HepG2 (cell line): Measurements from ENCODE around the gene MLLT10. TPM values are rescaled to one million over a fixed set of nuclear protein-coding genes. Genes with fewer than 3 reads are reported as not detected.
A peak's percentile ranks its signal among the peaks of the same experiment; 100 is the strongest.

ENCODE experiments used
- CBX2 ChIP-seq, 2 experiments: fragments of 200-600 bp in 1 of 2; sonication (generic); formaldehyde crosslinking in 1 of 2; IDR thresholded peaks; 2 replicates each; pipeline versions ENCODE4 v1.7.0 to v1.8.1; 2018 to 2022; ENCODE audit warnings: low read depth in 2 of 2, low read length in 1 of 2, mild to moderate bottlenecking in 1 of 2, missing genetic modification reagents in 1 of 2
- MAFK ChIP-seq, 2 experiments: IDR thresholded peaks in 1 of 2; conservative IDR thresholded peaks in 1 of 2; 2 replicates each; pipeline ENCODE4 v1.6.1; 2011; ENCODE audit warnings: improper control_type of control experiment in 2 of 2, low read length in 2 of 2
- MXD1 ChIP-seq: sonication (generic); formaldehyde crosslinking; IDR thresholded peaks from 2 replicates; pipeline ENCODE4 v1.4.0; 2020; ENCODE audit warnings: mild to moderate bottlenecking, missing genetic modification reagents
- NFE2 ChIP-seq: sonication (generic); formaldehyde crosslinking; IDR thresholded peaks from 2 replicates; pipeline ENCODE4 v1.4.0; 2020; ENCODE audit warnings: missing genetic modification reagents
- NKX3-1 ChIP-seq: sonication (generic); formaldehyde crosslinking; IDR thresholded peaks from 2 replicates; pipeline ENCODE4 v1.5.0; 2020; ENCODE audit warnings: missing genetic modification reagents
- PHF8 ChIP-seq: sonication (generic); formaldehyde crosslinking; IDR thresholded peaks from 2 replicates; pipeline ENCODE4 v1.5.0; 2020; ENCODE audit warnings: missing genetic modification reagents
- RFXANK ChIP-seq: IDR thresholded peaks from 2 replicates; pipeline ENCODE4 v1.6.1; 2016
- SMARCE1 ChIP-seq: fragments of 450-650 bp; IDR thresholded peaks from 2 replicates; pipeline ENCODE4 v1.6.1; 2017; ENCODE audit warnings: borderline replicate concordance
- SOX6 ChIP-seq, 2 experiments: fragments of 450-650 bp in 1 of 2; sonication (generic) in 1 of 2; formaldehyde crosslinking in 1 of 2; IDR thresholded peaks; 2 replicates each; pipeline versions ENCODE4 v1.4.0 to v1.6.1; 2017 to 2020; ENCODE audit warnings: antibody characterized with exemption in 1 of 2, mild to moderate bottlenecking in 1 of 2, missing genetic modification reagents in 1 of 2
- TCF12 ChIP-seq, 2 experiments: fragments of 450-650 bp in 1 of 2; sonication (generic) in 1 of 2; formaldehyde crosslinking in 1 of 2; IDR thresholded peaks; 2 replicates each; pipeline versions ENCODE4 v1.6.1 to v1.8.0; 2017 to 2022; ENCODE audit warnings: antibody characterized with exemption in 1 of 2, mild to moderate bottlenecking in 1 of 2, missing genetic modification reagents in 1 of 2, moderate library complexity in 1 of 2
- WIZ ChIP-seq: sonication (generic); formaldehyde crosslinking; IDR thresholded peaks from 2 replicates; pipeline ENCODE4 v1.5.1; 2020; ENCODE audit warnings: mild to moderate bottlenecking, missing genetic modification reagents
- ZBTB40 ChIP-seq, 2 experiments: fragments of 450-650 bp in 1 of 2; sonication (generic) in 1 of 2; formaldehyde crosslinking in 1 of 2; IDR thresholded peaks; 2 replicates each; pipeline versions ENCODE4 v1.6.1 to v1.8.0; 2016 to 2022; ENCODE audit warnings: antibody characterized with exemption in 1 of 2, mild to moderate bottlenecking in 1 of 2, missing genetic modification reagents in 1 of 2
- ZMYM2 ChIP-seq: sonication (generic); formaldehyde crosslinking; IDR thresholded peaks from 2 replicates; pipeline ENCODE4 v1.8.0; 2022; ENCODE audit warnings: mild to moderate bottlenecking, missing genetic modification reagents
- ZNF124 ChIP-seq: sonication (generic); formaldehyde crosslinking; IDR thresholded peaks from 2 replicates; pipeline ENCODE4 v1.4.0; 2020; ENCODE audit warnings: missing genetic modification reagents
- ZNF282 ChIP-seq: fragments of 450-650 bp; IDR thresholded peaks from 2 replicates; pipeline ENCODE4 v1.6.1; 2018; ENCODE audit not compliant: partially characterized antibody
- ZNF326 ChIP-seq: sonication (generic); formaldehyde crosslinking; IDR thresholded peaks from 2 replicates; pipeline ENCODE4 v1.4.0; 2020; ENCODE audit warnings: missing genetic modification reagents, borderline replicate concordance
- ZNF431 ChIP-seq: sonication (generic); formaldehyde crosslinking; IDR thresholded peaks from 2 replicates; pipeline ENCODE4 v1.9.0; 2022; ENCODE audit warnings: missing genetic modification reagents, low read depth, mild to moderate bottlenecking, borderline replicate concordance
- ZNF605 ChIP-seq: sonication (generic); formaldehyde crosslinking; IDR thresholded peaks from 2 replicates; pipeline ENCODE4 v1.8.0; 2022; ENCODE audit warnings: mild to moderate bottlenecking, missing genetic modification reagents
- ZSCAN9 ChIP-seq: IDR thresholded peaks from 2 replicates; pipeline ENCODE4 v1.6.1; 2016; ENCODE audit warnings: borderline replicate concordance
- polyA plus RNA-seq, 8 experiments: library from polyadenylated mRNA; depleted of rRNA in 3 of 8; stranded (reverse) in 7 of 8; unstranded in 1 of 8; fragments of >200 nt; fragmentation: Illumina TruSeq in 4 of 8; extraction: Trizol in 4 of 8; gene quantifications; 2 replicates each; pipeline versions ENCODE4 v1.2.1 to v1.2.3, GENCODE V29; 2011 to 2016; ENCODE audit warnings: low read depth in 4 of 8, missing spikeins in 1 of 8, mixed read lengths in 1 of 8; ENCODE audit not compliant: insufficient read depth in 1 of 8
- total RNA-seq, 5 experiments: library from RNA; depleted of rRNA; stranded (reverse); fragments of >200 nt; fragmentation: Illumina TruSeq; extraction: Trizol; gene quantifications; 2 replicates each; pipeline ENCODE4 v1.2.3, GENCODE V29; 2016; ENCODE audit warnings: low read depth in 1 of 5

MLLT10 gene
- total and polyA plus RNA-seq, 2 of the 13 experiments (the other 11 are each of a cell fraction or from before 2014, with no cell fraction given), result 51.3 to 84.1 TPM

GRCh38 chr10:21495752-21496342 lies 38.2 kb upstream of the MLLT10 start (continued):
- no peak for TF ChIP-seq NFE2
- TF ChIP-seq ZNF605 (CRISPR knock-in tag), result no peak
- TF ChIP-seq ZNF431, result peak; percentile 94; the same call in 1 of the 2 replicates
- TF ChIP-seq ZNF326 (CRISPR knock-in tag), result no peak
- TF ChIP-seq PHF8 (CRISPR knock-in tag), result peak; percentile 68
- TF ChIP-seq MXD1, result peak; percentile 15; the same call in 1 of the 2 replicates
- TF ChIP-seq SOX6 (IDR thresholded peaks at IDR 0.05), result no peak
- TF ChIP-seq SOX6 (CRISPR knock-in tag; IDR thresholded peaks at IDR 0.05), result peak; percentile 86
- TF ChIP-seq ZMYM2, result no peak
- no peak for TF ChIP-seq CBX2 (IDR thresholded peaks at IDR 0.05; ENCODE audit: low read depth, low read length)
- peak; percentile 70; the same call in 1 of the 2 replicates for TF ChIP-seq CBX2 (CRISPR knock-in tag; IDR thresholded peaks at IDR 0.05; ENCODE audit: low read depth)
- TF ChIP-seq TCF12 (IDR thresholded peaks at IDR 0.05), result no peak
- peak; percentile 78 for TF ChIP-seq TCF12 (CRISPR knock-in tag; IDR thresholded peaks at IDR 0.05)
- no peak for TF ChIP-seq SMARCE1
- no peak for TF ChIP-seq ZNF282
- TF ChIP-seq MAFK (conservative IDR thresholded peaks at IDR 0.05 in 1 of 2, IDR thresholded peaks at IDR 0.05 in 1 of 2; ENCODE audit: low read length in 2 of 2), result no peak
- TF ChIP-seq NKX3-1 (CRISPR knock-in tag), result no peak; the same call in 1 of the 2 replicates
- TF ChIP-seq ZNF124, result peak; percentile 95
- TF ChIP-seq ZSCAN9 (CRISPR knock-in tag), result peak; percentile 90; the same call in 1 of the 2 replicates
- TF ChIP-seq RFXANK (CRISPR knock-in tag), result no peak; the same call in 1 of the 2 replicates
- TF ChIP-seq WIZ, result no peak; the same call in 1 of the 2 replicates
- TF ChIP-seq ZBTB40 (IDR thresholded peaks at IDR 0.05), result no peak
- TF ChIP-seq ZBTB40 (CRISPR knock-in tag; IDR thresholded peaks at IDR 0.05), result peak; percentile 65; the same call in 1 of the 2 replicates
